Transverse colon (tissue), 4 donors: ENCODE results near the gene SSRP1. TPM values are rescaled to one million over a fixed set of nuclear protein-coding genes. Genes with fewer than 3 reads are reported as not detected.
A peak's percentile ranks its signal among the peaks of the same experiment; 100 is the strongest.

Source experiments
- DNase-seq: peaks from one replicate; pipeline ENCODE4 v3.0.0-alpha.2; 2019
- H3K27ac ChIP-seq, 4 donors: fragments of 200-600 bp; sonication (generic); 2 replicates each; pipeline ENCODE4 v1.5.1; 2016 to 2018; ENCODE audit warnings: inconsistent platforms in 4 of 4
- H3K27me3 ChIP-seq: fragments of 200-600 bp; sonication (generic); 2 replicates; pipeline ENCODE4 v1.5.1; 2017; ENCODE audit warnings: inconsistent platforms
- H3K36me3 ChIP-seq, 4 donors: fragments of 200-600 bp; sonication (generic); 2 replicates each; pipeline ENCODE4 v1.5.1; 2017 to 2019; ENCODE audit warnings: inconsistent platforms in 4 of 4
- H3K4me1 ChIP-seq, 4 donors: fragments of 200-600 bp; sonication (generic); 2 replicates each; pipeline ENCODE4 v1.5.1; 2017 to 2020; ENCODE audit warnings: inconsistent platforms in 4 of 4
- H3K4me3 ChIP-seq, 4 donors: fragments of 200-600 bp; sonication (generic); 1 replicate in 1 of 4; 2 replicates in 3 of 4; pipeline versions ENCODE4 v1.5.1 to v1.6.1; 2017 to 2019; ENCODE audit warnings: inconsistent platforms in 4 of 4
- H3K9me3 ChIP-seq, 2 donors: fragments of 200-600 bp; sonication (generic); 2 replicates each; pipeline ENCODE4 v1.5.1; 2017 to 2019; ENCODE audit warnings: inconsistent platforms in 2 of 2
- EP300 ChIP-seq: sonication (generic); formaldehyde crosslinking; IDR thresholded peaks from one replicate; pipeline ENCODE4 v1.6.1; 2017; ENCODE audit warnings: antibody characterized with exemption, low read depth
- POLR2A ChIP-seq: fragments of 450-650 bp; IDR thresholded peaks from one replicate; pipeline ENCODE4 v1.6.1; 2016; ENCODE audit warnings: antibody characterized with exemption, mild to moderate bottlenecking, moderate library complexity
- POLR2AphosphoS5 ChIP-seq, 3 donors: sonication (generic); formaldehyde crosslinking; IDR thresholded peaks; one replicate each; pipeline ENCODE4 v1.6.1; 2016; ENCODE audit warnings: antibody characterized with exemption in 3 of 3
- WGBS, 2 donors: methylation state at CpG; one replicate each; pipeline ENCODE4 v1.1.5; 2018; ENCODE audit warnings: low coverage in 1 of 2; 5-methylcytosine and 5-hydroxymethylcytosine counted together
- in situ Hi-C, 4 donors: fragments of 200-750 bp; cut with MboI; loops; one replicate each; pipeline versions ENCODE4 v1.15.0 to v1.15.1; 2017; ENCODE audit warnings: low sequenced_read_pairs in 3 of 4, low pct_ligation_motif_present in 1 of 4, low pct_unique_long_range_greater_than_20kb in 1 of 4
- intact Hi-C: fragments of 100-400 bp; cut with DNase I; formaldehyde crosslinking; loops from one replicate; pipeline ENCODE4 v1.15.1; 2023; ENCODE audit warnings: low total_unique reads
- total RNA-seq, 4 donors: library from RNA; depleted of rRNA; stranded (reverse); fragments of >200 nt; gene quantifications; one replicate each; pipeline ENCODE4 v1.1.0, GENCODE V29; 2016
- TF ChIP-seq, protein P1 (sequence below), 5 experiments: fragments of 200-600 bp in 3 of 5; fragments of 450-650 bp in 2 of 5; sonication (generic) in 3 of 5; IDR thresholded peaks; 1 replicate in 2 of 5; 2 replicates in 3 of 5; pipeline ENCODE4 v1.5.1; 2016 to 2017; ENCODE audit warnings: antibody characterized with exemption in 5 of 5, inconsistent platforms in 3 of 5, mild to moderate bottlenecking in 2 of 5, moderate library complexity in 1 of 5

The SSRP1 gene
- total RNA-seq, 4 donors from 2014 or later, result 32.0 to 59.4 (median 45.5) TPM

GRCh38 chr11:57322256-57323166 is 13.2 kb downstream of the SSRP1 start:
- intact Hi-C loops, result loop anchor here (10.0 kb wide), 1 partner anchor 342 kb away; the partner anchor contains the start of gene ZDHHC5
- Histone ChIP-seq H3K4me1 (peaks cover 29 to 74% (median 62%) of the 10 kb centered on the region in 4 donors), H3K9me3 (no peaks in the 10 kb centered on the region), H3K4me3 (peak overlapping the region in 3 of 4 donors; percentile 8 to 97 (median 85)), H3K36me3 (peaks cover 0 to 14% (median 4%) of the 10 kb centered on the region in 4 donors), H3K27ac (peak overlapping the region; percentile 92 to 98 (median 96)), H3K27me3 (no peaks in the 10 kb centered on the region)
- 14 to 15% methylated on average over 5 to 13 of the region's 13 CpGs for WGBS, 2 donors
- peak; percentile 90 for DNase-seq
- TF ChIP-seq POLR2A (peak; percentile 71), EP300 (no peak), POLR2AphosphoS5 (IDR thresholded peaks at IDR 0.05) (peak; percentile 54 to 80 (median 73))
- TF ChIP-seq, protein P1, sequence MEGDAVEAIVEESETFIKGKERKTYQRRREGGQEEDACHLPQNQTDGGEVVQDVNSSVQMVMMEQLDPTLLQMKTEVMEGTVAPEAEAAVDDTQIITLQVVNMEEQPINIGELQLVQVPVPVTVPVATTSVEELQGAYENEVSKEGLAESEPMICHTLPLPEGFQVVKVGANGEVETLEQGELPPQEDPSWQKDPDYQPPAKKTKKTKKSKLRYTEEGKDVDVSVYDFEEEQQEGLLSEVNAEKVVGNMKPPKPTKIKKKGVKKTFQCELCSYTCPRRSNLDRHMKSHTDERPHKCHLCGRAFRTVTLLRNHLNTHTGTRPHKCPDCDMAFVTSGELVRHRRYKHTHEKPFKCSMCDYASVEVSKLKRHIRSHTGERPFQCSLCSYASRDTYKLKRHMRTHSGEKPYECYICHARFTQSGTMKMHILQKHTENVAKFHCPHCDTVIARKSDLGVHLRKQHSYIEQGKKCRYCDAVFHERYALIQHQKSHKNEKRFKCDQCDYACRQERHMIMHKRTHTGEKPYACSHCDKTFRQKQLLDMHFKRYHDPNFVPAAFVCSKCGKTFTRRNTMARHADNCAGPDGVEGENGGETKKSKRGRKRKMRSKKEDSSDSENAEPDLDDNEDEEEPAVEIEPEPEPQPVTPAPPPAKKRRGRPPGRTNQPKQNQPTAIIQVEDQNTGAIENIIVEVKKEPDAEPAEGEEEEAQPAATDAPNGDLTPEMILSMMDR (IDR thresholded peaks at IDR 0.05), result peak in 2 of 5 experiments; percentile 18 to 26
- in situ Hi-C loops, result no loop called here

DNA sequence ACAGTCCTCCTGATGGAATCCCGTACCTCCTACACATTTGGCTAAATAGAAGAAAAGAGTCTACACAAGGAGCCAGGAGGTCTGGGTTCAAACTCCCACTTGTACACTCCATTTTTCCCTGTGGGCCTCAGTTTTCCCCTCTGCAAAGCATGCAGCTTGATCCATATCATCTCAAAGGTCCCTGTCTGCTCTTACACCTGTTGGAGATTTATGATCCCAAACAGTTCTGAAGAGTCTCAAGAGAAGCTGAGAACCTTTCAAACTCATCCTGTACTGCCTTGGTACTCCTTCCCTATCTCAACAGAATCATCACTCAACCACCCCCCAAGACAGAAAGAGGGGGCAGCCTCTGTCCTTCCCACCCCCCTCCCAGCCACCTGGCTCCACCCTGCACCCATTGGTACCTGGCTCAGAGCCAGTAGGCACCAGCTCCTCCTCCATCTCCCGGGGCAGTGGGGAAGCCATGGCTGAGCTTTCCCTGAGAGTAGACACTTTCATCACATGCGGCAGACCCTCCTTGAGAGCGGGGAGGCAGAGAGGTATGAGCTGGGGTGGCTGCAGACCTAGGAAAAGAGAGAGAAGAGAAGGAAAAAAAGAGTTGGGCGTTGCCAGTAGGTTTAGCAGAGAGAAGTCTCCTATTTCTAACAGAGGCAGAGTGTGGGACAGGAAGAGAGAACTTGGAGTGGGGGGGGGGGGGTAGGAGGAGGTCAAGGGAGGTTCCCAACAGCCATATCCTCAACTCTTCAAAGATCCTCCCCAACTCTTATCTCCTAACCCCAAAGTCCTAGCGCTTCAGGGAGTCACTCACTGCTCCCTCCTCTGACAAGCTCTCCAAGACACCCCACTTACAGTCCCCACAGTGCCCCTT is 14.1 kb downstream of the SSRP1 start:
- Histone ChIP-seq H3K27me3 (no peaks in the 10 kb centered on the region), H3K27ac (peak overlapping the region; percentile 92 to 98 (median 96)), H3K9me3 (no peaks in the 10 kb centered on the region), H3K36me3 (peaks cover 0 to 15% (median 7%) of the 10 kb centered on the region in 4 donors), H3K4me3 (peak overlapping the region in 3 of 4 donors; percentile 8 to 97 (median 85)), H3K4me1 (peaks cover 28 to 73% (median 62%) of the 10 kb centered on the region in 4 donors)
- WGBS, 2 donors, result 40 to 54% methylated on average over 4 to 6 of the region's 6 CpGs
- no peak for TF ChIP-seq POLR2A
- TF ChIP-seq EP300, result no peak
- TF ChIP-seq POLR2AphosphoS5 (IDR thresholded peaks at IDR 0.05), result no peak
- no peak for DNase-seq
- intact Hi-C loops, result loop anchor here (10.0 kb wide), 1 partner anchor 343 kb away; the partner anchor contains the start of gene ZDHHC5
- in situ Hi-C loops, result no loop called here

DNA sequence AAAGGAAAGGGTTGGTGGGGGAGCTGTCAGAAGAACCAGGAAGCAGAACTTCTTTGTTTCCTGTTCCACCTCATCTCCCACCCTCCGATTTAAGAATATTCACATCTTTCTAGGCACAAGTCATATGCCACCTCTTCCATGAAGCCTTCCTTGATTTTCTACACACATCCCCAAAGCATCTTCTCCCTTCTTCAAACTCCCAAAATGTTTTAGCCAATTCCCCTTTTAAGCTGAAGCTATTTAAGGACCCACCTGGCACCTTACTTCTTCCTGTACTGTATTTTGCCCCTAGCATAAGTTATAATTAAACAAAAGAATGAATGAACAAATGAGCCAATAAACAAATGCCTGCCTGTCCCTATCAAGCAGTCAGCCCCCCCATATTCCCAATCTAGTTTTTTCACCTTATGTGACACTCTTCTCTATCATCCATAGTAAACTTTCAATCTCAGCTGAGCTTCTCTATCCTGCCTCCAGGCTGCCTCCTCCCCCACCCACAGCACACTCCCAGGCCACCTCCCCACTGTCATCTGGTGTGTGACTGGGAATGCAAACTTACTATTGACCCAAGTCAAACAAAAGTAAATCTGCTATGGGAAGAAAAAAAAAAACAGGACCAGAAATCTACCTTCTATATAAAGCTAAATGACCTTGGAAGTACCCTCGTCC is 14.8 kb downstream of the SSRP1 start:
- Histone ChIP-seq H3K4me1 (peaks cover 21 to 72% (median 54%) of the 10 kb centered on the region in 4 donors), H3K36me3 (peaks cover 0 to 20% (median 7%) of the 10 kb centered on the region in 4 donors), H3K4me3 (peak overlapping the region in 1 of 4 donors; percentile 97), H3K9me3 (no peaks in the 10 kb centered on the region), H3K27me3 (no peaks in the 10 kb centered on the region), H3K27ac (peak overlapping the region; percentile 92 to 98 (median 96))
- peak; percentile 50 for DNase-seq
- intact Hi-C loops (loop anchor here (10.0 kb wide), 1 partner anchor 344 kb away; the partner anchor contains the start of gene ZDHHC5), in situ Hi-C loops (no loop called here)
- no peak for TF ChIP-seq POLR2AphosphoS5 (IDR thresholded peaks at IDR 0.05)
- TF ChIP-seq, protein P1 (IDR thresholded peaks at IDR 0.05), result peak in 1 of 5 experiments; percentile 33
- WGBS, 2 donors, result 68 to 100% methylated on average over 1 to 2 of the region's 2 CpGs

DNA sequence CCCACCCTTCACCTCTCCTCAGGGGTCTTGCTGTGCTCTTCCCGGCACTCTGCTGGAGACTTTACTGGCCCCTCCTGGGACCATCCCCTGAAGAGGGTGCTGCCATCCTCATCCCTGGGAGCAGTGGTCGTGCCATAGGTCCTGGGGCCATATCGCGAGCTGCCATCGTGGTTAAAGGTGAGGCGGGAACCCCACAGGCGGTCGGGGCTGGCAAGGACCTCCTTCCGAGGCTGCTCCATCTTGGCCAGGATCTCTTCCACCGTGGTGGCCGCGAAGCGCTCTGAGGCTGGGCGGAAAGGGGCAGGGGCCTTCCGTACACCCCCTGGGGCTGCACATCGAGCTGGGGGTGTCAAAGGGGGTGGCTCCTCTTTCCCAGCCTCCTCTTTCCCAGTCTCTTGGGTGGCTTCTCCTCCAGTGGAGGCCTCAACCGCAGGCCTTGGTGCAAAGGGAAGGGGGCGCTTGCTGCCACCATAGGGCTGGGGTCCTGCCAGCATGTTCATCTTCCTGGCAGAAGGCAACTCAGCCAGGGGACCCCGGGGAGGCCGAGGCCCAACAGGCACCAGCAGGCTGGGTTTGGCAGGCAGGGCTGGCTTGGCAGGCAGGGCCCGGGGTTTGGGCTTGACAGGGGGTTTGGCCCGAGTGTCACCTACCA is 15.5 kb downstream of the SSRP1 start:
- TF ChIP-seq POLR2A, result no peak
- TF ChIP-seq, protein P1 (IDR thresholded peaks at IDR 0.05), result no peak
- TF ChIP-seq EP300, result no peak
- TF ChIP-seq POLR2AphosphoS5 (IDR thresholded peaks at IDR 0.05), result no peak
- DNase-seq, result no peak
- Histone ChIP-seq H3K36me3 (peaks cover 0 to 20% (median 7%) of the 10 kb centered on the region in 4 donors), H3K27me3 (no peaks in the 10 kb centered on the region), H3K27ac (peak overlapping the region in 3 of 4 donors; percentile 92 to 98 (median 97)), H3K9me3 (no peaks in the 10 kb centered on the region), H3K4me1 (peaks cover 17 to 73% (median 51%) of the 10 kb centered on the region in 4 donors), H3K4me3 (no peak overlapping the region)
- in situ Hi-C loops (no loop called here), intact Hi-C loops (loop anchor here (10.0 kb wide), 1 partner anchor 345 kb away; the partner anchor contains the start of gene ZDHHC5)
- 87 to 100% methylated on average over 1 to 22 of the region's 22 CpGs for WGBS, 2 donors
